GM12872 (cell line): ENCODE results near the gene BIK.

Experiments used
- TF ChIP-seq, protein P1 (sequence below): IDR thresholded peaks from 3 replicates; pipeline ENCODE4 v1.5.1; 2011; ENCODE audit warnings: low read depth, mild to moderate bottlenecking, low read length, moderate library complexity; ENCODE audit not compliant: insufficient read depth

The BIK gene

DNA sequence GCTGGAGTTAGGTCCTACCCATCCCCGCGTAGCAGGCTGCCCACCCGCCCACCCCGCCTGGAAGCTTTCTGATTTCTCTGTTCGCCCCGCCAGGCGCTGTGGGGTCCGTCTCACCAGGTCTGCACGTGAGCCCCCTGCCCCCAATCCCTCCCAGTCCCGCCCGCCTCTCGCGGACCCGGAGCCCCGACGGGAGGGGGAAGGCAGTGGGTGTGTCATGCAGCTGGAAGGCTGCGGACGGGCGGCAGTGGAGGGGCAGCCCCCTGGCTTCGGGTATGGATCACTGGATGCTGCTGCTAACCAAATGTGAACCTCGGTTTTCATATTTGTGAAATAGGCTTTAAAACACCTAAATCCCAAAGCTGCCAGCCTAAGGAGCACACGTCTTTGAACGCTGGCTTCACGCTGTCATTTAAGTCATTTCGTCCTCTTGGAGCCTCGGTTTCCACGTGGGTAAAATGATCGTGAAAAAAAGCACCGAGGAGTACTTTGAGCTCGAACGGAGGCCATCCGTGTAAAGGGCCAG, 568 bp upstream of the BIK start:
- TF ChIP-seq, protein P1, sequence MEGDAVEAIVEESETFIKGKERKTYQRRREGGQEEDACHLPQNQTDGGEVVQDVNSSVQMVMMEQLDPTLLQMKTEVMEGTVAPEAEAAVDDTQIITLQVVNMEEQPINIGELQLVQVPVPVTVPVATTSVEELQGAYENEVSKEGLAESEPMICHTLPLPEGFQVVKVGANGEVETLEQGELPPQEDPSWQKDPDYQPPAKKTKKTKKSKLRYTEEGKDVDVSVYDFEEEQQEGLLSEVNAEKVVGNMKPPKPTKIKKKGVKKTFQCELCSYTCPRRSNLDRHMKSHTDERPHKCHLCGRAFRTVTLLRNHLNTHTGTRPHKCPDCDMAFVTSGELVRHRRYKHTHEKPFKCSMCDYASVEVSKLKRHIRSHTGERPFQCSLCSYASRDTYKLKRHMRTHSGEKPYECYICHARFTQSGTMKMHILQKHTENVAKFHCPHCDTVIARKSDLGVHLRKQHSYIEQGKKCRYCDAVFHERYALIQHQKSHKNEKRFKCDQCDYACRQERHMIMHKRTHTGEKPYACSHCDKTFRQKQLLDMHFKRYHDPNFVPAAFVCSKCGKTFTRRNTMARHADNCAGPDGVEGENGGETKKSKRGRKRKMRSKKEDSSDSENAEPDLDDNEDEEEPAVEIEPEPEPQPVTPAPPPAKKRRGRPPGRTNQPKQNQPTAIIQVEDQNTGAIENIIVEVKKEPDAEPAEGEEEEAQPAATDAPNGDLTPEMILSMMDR = no peak

DNA sequence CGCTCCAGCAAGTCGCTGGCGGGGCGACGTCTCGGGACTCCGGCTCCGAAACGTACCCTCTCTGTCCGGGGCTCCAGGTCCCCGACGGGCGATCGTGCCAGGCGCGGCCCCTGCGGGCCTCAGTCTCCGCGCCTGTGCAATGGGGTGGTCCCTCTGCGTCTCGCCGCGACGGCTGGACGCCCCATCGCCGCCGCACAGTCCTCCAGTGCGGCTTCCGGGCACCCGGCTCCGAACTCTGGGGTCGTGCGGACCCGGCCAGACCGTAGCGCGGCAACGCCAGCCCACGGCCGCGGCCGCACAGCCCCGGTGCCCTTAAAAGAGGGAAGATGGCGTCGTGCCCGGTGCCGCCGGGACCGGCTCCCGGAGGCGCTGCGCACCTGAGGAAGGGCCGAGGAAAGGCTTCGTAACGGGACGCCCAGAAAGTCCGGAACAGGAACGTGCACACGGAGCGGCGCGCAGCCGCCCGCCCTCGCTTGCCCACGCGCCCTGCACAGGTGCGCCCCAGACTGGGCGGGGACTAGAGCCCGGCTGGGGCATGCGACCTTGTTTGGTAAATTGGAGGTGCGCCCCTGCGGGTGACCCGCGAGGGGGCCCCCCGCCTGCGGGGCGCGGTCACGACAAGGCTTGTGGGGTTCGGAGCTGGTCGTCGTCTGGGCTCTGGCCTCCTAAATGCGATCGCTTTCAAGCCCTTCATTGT, 525 bp downstream of the BIK start:
- TF ChIP-seq, protein P1 = 0 out of 3 replicates have a peak, but pooled peaks have one; percentile 22

DNA sequence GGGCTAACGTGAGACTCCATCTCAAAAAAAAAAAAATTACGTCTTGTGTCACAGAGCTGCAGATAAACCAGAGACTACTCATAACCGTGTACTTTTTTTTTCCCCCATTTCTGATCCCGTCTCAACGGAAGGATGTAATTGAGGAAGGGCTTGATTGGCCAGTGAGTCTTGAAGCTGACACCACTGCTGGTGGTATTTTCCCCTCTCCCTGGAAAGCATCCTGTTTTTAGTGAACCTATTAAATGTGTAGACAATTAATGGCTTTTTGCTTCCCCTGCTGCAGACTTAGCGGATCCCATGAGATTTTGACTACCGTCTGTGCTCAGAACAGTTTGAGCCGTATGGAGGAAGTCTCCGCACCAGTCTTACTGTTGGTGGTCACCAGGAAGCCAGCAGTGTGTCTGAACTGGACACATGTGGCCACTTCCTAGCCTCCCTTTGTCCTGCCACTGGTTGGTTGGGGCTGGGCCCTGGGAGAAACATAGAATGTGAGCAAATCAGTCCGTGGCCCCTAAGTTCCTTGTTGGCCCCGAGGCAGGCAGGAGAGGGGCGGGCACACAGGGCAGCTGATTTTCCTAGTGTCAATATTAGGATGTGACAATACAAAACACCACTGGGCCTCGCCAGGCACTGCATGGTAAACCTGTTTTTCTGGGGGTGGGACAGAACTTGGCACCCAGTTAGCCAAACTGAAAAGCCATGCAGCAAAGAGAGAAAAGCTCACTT, 3.1 kb downstream of the BIK start:
- TF ChIP-seq, protein P1 = no peak

DNA sequence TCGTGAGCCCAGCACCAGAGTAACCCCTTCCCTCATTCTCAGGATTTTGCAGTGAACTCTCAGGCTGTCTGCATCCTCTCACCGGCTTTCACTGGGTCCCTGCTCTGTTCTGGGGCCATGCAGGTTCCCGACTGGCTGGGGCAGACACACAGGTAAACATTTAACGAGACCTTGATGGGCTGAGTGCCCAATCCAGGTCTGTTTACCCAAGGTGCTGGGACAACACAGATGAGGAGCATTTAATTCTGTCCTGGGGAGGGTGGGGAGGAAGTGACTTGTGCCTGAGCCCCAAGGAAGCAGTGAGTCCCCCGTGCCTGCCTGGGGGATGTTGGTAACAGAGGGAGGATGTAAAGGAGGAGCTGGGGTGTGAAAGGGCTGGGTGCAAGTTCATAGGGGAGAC, 4.4 kb downstream of the BIK start:
- TF ChIP-seq, protein P1 = no peak

DNA sequence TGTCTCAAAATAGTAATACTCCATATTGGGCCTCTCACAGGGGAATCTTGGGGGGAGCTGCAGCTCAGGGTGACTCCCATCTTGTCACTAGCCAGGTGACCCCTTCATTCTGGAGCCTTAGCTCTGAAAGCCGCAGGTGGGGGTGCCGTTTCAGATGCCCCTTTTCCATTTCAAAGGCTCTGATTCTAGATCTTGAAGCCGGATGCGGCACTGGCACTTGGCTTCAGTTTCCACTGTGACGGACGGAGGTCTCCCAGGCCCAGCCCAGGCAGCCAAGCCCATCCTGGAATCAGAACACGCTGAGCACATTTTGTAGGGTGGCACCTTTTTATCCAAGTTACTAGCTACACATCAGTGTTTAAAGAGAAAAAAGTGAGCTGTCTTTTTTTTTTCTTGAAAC, 6.4 kb downstream of the BIK start:
- TF ChIP-seq, protein P1 = no peak

DNA sequence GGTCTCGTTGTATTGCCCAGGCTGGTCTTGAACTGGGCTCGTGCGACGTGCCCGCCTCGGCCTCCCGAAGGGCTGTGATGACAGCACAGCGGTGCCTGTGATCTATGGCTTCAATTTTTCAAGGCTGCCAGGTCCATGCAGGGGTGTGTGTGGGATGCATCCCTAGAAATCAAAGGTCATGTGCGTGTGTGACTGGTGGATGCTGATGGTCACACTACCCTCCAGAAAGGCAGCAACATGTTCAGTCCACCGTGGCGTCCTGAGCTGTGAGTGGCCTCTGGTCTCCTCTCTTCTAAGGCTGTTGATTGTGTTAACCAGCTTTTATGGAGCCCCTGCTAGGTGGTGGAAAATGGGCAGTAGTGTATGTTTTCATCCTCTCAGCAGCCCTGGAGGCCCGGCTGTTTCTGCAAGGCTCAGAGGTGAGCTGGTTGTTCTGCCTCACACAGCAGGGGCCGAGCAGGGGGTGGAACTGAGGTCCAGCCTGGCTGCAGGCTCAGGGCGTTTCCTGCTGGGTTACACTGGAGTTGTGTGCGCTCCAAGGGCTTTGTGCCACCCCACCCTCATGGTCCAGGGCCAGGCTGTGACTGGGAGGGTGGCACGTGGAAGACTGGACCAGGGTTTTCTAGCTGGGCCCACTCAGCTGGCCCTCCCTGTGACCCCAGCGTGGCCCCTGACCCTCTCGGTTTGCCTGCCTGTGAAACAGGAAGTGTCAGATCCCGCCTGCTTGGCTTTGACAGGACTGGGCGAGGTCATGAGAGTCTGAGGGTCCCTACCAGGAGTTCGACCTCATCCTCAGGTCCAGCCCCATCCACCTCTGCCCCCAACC, 7.7 kb downstream of the BIK start:
- TF ChIP-seq, protein P1 = no peak

DNA sequence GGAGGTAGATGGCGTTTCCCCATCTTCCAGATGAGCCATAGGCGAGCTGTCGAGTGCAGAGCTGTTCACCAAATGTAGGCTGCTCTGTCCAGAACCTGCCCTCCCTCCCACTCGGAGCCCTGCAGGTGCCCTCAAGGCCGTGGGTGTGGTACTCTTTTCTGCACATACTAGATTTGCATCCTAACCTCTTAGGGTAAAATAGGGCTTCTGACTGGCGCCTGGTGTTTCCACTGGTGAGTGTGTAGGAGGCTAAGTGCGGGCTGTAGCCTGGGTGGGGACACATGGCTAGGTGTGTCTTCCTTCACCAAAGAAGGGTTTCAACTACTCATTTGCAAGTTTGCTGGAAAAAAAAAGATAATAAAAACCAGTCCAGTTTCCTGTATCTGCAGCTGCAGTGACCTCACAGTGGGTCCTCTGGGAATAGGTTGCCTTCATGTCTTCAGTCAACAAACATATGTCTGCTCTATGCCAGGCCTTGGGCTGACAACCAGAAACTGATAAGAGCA, 8.5 kb downstream of the BIK start:
- TF ChIP-seq, protein P1 = no peak
